Measurements from ENCODE around the gene TUFM. TPM values are rescaled to one million over a fixed set of nuclear protein-coding genes. Genes with fewer than 3 reads are reported as not detected.

The TUFM gene
- total and polyA plus RNA-seq, 10 donors = 76.3 to 194 (median 117) TPM

DNA sequence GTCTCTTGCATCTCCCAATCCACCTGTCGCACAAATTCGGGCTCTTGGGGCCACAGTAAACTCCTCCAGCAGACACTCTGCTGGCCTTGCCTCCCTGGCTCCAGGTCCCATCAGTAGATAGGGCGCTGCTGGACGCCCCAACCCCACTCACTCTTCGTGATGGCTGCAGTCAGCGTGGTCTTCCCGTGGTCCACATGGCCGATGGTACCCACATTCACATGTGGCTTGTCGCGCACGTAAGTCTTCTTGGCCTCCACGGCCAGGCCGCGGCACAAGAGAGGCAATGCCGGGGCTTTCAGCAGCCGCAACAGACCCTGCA is 428 bp downstream of the TUFM start:
- WGBS, 5 donors = 0 to 2% (median 1%) methylated on average over 5 to 16 of the region's 16 CpGs
- Histone ChIP-seq H3K27ac (peak overlapping the region; percentile 49 to 93 (median 90)), H3K9me3 (no peaks in the 10 kb centered on the region), H3K27me3 (replicated peaks in 1 of 7) (no peaks in the 10 kb centered on the region), H3K4me3 (peak overlapping the region; percentile 48 to 91 (median 80)), H3K36me3 (peaks cover 0 to 44% (median 35%) of the 10 kb centered on the region in 6 donors), H3K4me1 (peaks cover 19 to 45% (median 33%) of the 10 kb centered on the region in 6 donors)
- no peak for TF ChIP-seq POLR2AphosphoS5 (IDR thresholded peaks at IDR 0.05)
- TF ChIP-seq, protein P1, sequence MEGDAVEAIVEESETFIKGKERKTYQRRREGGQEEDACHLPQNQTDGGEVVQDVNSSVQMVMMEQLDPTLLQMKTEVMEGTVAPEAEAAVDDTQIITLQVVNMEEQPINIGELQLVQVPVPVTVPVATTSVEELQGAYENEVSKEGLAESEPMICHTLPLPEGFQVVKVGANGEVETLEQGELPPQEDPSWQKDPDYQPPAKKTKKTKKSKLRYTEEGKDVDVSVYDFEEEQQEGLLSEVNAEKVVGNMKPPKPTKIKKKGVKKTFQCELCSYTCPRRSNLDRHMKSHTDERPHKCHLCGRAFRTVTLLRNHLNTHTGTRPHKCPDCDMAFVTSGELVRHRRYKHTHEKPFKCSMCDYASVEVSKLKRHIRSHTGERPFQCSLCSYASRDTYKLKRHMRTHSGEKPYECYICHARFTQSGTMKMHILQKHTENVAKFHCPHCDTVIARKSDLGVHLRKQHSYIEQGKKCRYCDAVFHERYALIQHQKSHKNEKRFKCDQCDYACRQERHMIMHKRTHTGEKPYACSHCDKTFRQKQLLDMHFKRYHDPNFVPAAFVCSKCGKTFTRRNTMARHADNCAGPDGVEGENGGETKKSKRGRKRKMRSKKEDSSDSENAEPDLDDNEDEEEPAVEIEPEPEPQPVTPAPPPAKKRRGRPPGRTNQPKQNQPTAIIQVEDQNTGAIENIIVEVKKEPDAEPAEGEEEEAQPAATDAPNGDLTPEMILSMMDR (IDR thresholded peaks at IDR 0.05 in 8 of 11, conservative IDR thresholded peaks at IDR 0.05 in 3 of 11) = no peak
- TF ChIP-seq POLR2A (IDR thresholded peaks at IDR 0.05) = no peak
- no peak for DNase-seq
- intact Hi-C loops (cut with DNase I; ENCODE audit: low total_unique reads) = no loop called here

- Histone ChIP-seq H3K4me1 (peaks cover 19 to 45% (median 33%) of the 10 kb centered on the region in 6 donors), H3K27me3 (replicated peaks in 1 of 7) (no peaks in the 10 kb centered on the region), H3K36me3 (peaks cover 0 to 46% (median 35%) of the 10 kb centered on the region in 6 donors), H3K4me3 (peak overlapping the region; percentile 48 to 91 (median 80)), H3K27ac (peak overlapping the region in 6 of 8 donors; percentile 49 to 93 (median 90)), H3K9me3 (no peaks in the 10 kb centered on the region)
- TF ChIP-seq, protein P1 (IDR thresholded peaks at IDR 0.05 in 8 of 11, conservative IDR thresholded peaks at IDR 0.05 in 3 of 11) = no peak
- TF ChIP-seq POLR2AphosphoS5 (IDR thresholded peaks at IDR 0.05) (no peak), POLR2A (IDR thresholded peaks at IDR 0.05) (no peak)
- DNase-seq = no peak
- WGBS, 5 donors = 56 to 72% (median 65%) methylated on average over 10 of the region's 10 CpGs
- intact Hi-C loops (cut with DNase I; ENCODE audit: low total_unique reads) = no loop called here
Measured at GRCh38 chr16:28845293-28845692, 855 bp downstream of the TUFM start.

DNA sequence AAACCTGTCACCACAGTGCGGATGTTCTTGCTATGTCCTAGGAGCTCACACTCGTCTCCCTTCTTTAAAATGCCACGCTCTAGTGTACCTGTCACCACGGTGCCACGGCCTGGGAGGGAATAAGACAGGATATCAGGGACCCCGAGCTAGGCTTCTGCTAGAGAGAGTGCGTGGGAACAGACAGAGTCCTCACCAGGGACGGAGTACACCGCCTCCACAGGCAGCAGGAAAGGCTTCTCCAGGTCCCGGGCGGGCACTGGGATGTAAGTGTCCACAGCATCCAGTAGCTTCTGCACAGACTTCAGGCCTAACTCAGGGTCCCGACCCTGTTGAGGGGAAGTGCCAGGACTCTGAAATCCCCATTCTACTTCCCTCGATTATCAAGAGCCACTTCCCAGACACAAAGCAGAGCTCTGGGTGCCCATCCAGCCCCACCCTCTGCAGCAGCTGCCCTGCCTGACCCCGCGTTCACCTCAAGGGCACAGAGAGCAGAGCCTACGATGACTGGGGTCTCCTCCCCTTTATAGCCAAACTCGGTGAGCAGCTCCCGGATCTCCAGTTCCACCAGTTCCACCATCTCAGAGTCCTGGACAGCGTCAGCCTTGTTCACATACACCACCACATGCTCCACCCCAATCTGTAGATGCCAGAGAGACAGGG is 1.8 kb downstream of the TUFM start:
- H3K4me1 ChIP-seq = peaks cover 19 to 45% (median 33%) of the 10 kb centered on the region in 6 donors
- peaks cover 0 to 47% (median 35%) of the 10 kb centered on the region in 6 donors for H3K36me3 ChIP-seq
- WGBS, 5 donors = 88 to 93% (median 92%) methylated on average over 19 of the region's 19 CpGs
- no peaks in the 10 kb centered on the region for H3K9me3 ChIP-seq
- no peak overlapping the region for H3K27ac ChIP-seq
- TF ChIP-seq, protein P1 (IDR thresholded peaks at IDR 0.05 in 8 of 11, conservative IDR thresholded peaks at IDR 0.05 in 3 of 11) = no peak
- TF ChIP-seq POLR2AphosphoS5 (IDR thresholded peaks at IDR 0.05) = peak in 1 of 3 donors; percentile 6
- H3K27me3 ChIP-seq (replicated peaks in 1 of 7) = no peaks in the 10 kb centered on the region
- DNase-seq = peak; percentile 63
- H3K4me3 ChIP-seq = peak overlapping the region in 1 of 8 donors; percentile 91
- intact Hi-C loops (cut with DNase I; ENCODE audit: low total_unique reads) = no loop called here

GRCh38 chr16:28843766-28844165 is 2.4 kb downstream of the TUFM start:
- Histone ChIP-seq H3K9me3 (no peaks in the 10 kb centered on the region), H3K4me3 (no peak overlapping the region), H3K27ac (no peak overlapping the region), H3K36me3 (peaks cover 0 to 53% (median 35%) of the 10 kb centered on the region in 6 donors), H3K27me3 (replicated peaks in 1 of 7) (no peaks in the 10 kb centered on the region), H3K4me1 (peaks cover 19 to 45% (median 33%) of the 10 kb centered on the region in 6 donors)
- intact Hi-C loops (cut with DNase I; ENCODE audit: low total_unique reads) = no loop called here
- DNase-seq = peak; percentile 71
- TF ChIP-seq POLR2A (IDR thresholded peaks at IDR 0.05) (no peak), POLR2AphosphoS5 (IDR thresholded peaks at IDR 0.05) (peak in 1 of 3 donors; percentile 55)
- WGBS, 5 donors = 90 to 99% (median 98%) methylated on average over 10 to 12 of the region's 12 CpGs
